ENCODE data around the gene RBP2.

DNA sequence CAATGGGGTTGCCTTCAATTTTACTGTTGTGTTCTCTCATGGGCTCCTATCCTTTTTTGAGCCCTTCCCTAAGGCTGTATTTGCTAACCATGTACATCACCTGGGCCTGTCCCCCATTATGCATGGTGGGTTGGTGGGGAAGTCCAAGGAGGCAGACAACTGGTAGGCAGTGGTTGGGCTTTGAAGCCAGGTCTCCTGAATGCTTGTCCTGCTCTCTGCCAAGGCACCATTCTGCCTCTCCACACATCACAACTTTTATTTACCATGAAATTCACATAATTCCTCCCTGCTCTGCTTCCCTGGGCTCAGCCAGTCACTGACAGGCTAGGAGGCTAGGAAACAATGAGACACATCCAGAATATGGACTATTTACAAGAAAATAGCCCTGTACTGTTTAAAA, 45.8 kb downstream of the RBP2 start:
- TF ChIP-seq, protein P1, sequence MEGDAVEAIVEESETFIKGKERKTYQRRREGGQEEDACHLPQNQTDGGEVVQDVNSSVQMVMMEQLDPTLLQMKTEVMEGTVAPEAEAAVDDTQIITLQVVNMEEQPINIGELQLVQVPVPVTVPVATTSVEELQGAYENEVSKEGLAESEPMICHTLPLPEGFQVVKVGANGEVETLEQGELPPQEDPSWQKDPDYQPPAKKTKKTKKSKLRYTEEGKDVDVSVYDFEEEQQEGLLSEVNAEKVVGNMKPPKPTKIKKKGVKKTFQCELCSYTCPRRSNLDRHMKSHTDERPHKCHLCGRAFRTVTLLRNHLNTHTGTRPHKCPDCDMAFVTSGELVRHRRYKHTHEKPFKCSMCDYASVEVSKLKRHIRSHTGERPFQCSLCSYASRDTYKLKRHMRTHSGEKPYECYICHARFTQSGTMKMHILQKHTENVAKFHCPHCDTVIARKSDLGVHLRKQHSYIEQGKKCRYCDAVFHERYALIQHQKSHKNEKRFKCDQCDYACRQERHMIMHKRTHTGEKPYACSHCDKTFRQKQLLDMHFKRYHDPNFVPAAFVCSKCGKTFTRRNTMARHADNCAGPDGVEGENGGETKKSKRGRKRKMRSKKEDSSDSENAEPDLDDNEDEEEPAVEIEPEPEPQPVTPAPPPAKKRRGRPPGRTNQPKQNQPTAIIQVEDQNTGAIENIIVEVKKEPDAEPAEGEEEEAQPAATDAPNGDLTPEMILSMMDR (IDR thresholded peaks at IDR 0.05), result no peak
- TF ChIP-seq POLR2AphosphoS5 (IDR thresholded peaks at IDR 0.05) (no peak), EP300 (IDR thresholded peaks at IDR 0.05) (no peak)
